ENCODE results near the gene RSBN1L. TPM values are rescaled to one million over a fixed set of nuclear protein-coding genes. Genes with fewer than 3 reads are reported as not detected.
"Not testable (repeated sequence)": the region's sequence is repeated elsewhere in the genome, so short reads cannot be mapped to it uniquely, and the experiment has no call there.

Gene RSBN1L
- polyA plus RNA-seq (ENCODE audit: insufficient read length), result 37.2 TPM
- long read RNA-seq, donor 1, full-length matches to known transcripts, result 1 of 1 reads
- long read RNA-seq, donor 1, partial matches to known transcripts, result 0 of 1 reads
- long read RNA-seq, donor 1, other reads (novel, unspliced or antisense), result 0 of 1 reads
- long read RNA-seq, donor 2, result 0 reads
- long read RNA-seq, donor 3, full-length matches to known transcripts, result 1 of 11 reads
- long read RNA-seq, donor 3, partial matches to known transcripts, result 10 of 11 reads
- long read RNA-seq, donor 3, other reads (novel, unspliced or antisense), result 0 of 11 reads
- long read RNA-seq, donor 4, result 0 reads
- long read RNA-seq, donor 5, full-length matches to known transcripts, result 3 of 98 reads
- long read RNA-seq, donor 5, partial matches to known transcripts, result 5 of 98 reads
- long read RNA-seq, donor 5, other reads (novel, unspliced or antisense), result 90 of 98 reads
- long read RNA-seq, donor 6, full-length matches to known transcripts, result 2 of 7 reads
- long read RNA-seq, donor 6, partial matches to known transcripts, result 5 of 7 reads
- long read RNA-seq, donor 6, other reads (novel, unspliced or antisense), result 0 of 7 reads
- long read RNA-seq, donor 7, full-length matches to known transcripts, result 2 of 13 reads
- long read RNA-seq, donor 7, partial matches to known transcripts, result 11 of 13 reads
- long read RNA-seq, donor 7, other reads (novel, unspliced or antisense), result 0 of 13 reads
- long read RNA-seq, donor 8, result 0 reads

GRCh38 chr7:77696057-77696642, at the start of gene RSBN1L:
TSS of gene RSBN1L (plus strand) at chr7:77696459. CDS start at chr7:77696470, 11 bp downstream.
- DNase-seq, result peak; percentile 97

GRCh38 chr7:77648742-77649338, 47.4 kb upstream of the RSBN1L start:
- DNase-seq, result no peak

DNA sequence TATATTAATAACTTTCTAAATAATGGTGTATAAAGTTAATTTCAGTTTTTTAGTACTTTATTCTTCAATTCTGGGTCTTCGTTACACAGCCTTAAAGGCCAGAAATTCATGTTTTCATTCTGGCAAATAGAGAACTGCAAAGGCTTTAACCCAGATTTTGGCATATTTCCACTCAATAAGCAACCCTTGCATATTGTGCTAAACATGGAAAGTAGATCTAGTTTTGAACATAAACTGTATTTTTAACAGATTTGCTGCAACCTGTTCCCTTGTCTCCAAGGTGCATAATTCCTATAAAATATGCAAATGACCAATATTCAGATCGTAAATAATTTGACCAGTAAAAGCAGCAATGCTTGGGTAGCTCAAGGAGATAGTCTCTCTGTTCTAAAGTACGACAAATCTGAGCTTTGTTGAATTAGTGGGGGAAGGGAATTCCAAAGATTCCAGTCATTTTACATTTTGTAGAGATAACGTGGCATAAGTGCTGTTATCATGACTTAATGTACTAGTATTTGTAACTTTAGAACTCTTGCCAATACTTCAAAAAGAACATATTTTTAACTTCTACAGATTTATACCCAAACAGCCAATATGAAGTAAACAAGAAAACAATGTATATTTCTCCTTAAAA, 46.4 kb upstream of the RSBN1L start:
- DNase-seq, result no peak

DNA sequence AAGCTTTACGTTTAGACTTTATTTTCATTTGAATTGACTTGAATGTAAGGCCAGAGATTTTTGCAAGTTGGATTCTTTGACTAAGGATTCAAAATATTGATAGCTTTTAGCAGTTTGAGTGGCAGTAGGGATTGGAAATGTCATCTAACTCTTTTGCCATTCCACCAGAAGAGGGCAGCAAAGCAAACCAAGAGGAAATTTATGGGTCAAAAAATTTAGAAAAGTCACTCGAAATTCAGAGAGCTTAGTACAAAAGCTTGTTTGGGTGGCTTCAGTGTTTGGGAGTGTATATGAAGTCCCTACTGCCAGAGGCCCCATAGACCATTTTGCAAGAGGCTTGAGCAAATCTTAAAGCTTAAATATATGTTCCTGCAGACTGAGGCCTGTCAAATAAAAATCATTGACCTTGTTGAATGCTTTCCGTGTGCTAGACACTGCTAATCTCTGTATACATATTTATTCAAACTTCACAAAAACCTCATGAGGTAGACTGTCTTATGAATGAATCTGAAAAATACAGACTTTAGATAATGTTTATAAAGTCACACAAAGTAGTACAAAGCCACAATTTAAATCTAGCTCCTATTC, 44.6 kb upstream of the RSBN1L start:
- no peak for DNase-seq

DNA sequence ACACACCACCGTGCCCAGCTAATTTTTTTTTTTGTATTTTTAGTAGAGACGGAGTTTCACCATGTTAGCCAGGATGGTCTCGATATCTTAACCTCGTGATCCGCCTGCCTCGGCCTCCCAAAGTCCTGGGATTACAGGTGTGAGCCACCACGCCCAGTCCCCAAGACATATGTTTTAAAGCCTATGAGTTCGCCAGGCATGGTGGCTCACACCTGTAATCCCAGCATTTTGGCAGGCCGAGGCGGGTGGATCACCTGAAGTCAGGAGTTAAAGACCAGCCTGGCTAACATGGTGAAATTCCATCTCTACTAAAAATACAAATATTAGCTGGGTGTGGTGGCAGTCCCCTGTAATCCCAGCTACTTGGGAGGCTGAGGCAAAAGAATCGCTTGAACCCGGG, 43.4 kb upstream of the RSBN1L start:
- not testable (repeated sequence) for DNase-seq

GRCh38 chr7:77653572-77653971, 42.7 kb upstream of the RSBN1L start:
- DNase-seq, result no peak

GRCh38 chr7:77655356-77655755, 40.9 kb upstream of the RSBN1L start:
- DNase-seq, result no peak

GRCh38 chr7:77655836-77656455, 40.3 kb upstream of the RSBN1L start:
- no peak for DNase-seq

DNA sequence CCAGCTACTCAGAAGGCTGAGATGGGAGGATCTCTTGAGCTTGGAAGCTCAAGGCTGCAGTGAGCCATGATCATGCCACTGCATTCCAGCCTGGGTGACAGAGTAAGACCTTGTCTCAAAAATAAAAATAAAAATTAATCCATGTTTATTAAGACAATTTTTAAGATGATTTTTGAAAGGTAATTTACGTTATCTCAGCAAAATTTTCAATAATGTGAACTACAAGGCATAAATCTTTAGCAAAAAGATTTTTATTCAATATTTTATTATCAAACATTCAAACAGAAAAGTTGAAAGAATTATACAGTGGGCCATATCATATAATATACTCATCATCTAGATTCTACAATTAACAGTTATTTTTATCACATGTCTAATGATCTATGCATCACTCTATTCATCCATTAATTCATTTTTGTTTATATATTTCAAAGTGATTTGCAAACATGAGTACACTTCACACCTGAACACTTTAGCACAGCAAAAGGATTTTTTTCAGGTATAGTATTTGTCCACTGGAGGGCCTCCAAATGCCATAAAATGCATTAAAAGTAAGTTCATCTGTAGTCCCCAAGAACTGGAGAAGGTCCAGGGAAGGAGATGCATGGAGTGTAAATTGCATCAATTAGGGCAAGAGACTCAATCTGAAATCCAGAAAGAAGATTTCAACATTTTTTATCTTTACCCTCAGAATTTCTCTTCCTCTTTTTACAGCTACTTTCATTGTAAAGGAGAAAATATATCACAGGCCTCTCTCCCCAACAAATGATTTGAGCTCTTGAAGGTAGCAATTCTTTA, 38.6 kb upstream of the RSBN1L start:
- DNase-seq, result peak; percentile 46

DNA sequence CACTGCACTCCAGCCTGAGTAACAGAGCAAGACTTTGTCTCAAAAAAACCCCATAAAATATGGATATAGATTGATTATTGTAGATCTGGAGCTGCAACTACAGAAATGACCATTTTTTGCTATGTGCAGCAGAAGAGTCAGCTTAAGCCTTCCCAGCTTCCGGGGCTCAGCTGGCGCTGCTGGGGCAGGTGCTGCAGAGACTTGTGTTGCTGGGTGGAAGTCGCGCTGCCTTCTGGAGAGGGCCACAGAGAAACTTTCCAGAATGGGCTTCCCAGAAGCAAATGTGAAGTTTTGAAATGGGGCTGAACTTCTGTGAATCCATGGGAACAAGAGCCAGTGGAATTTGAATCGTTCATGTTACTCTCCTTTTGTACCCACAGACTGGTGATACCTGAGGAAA, 37.3 kb upstream of the RSBN1L start:
- no peak for DNase-seq

GRCh38 chr7:77661816-77662215, 34.4 kb upstream of the RSBN1L start:
- DNase-seq, result no peak

- no peak for DNase-seq
These were observed 33.4 kb upstream of the RSBN1L start for GRCh38 chr7:77662869-77663268.

- DNase-seq, result no peak
These were observed 31.5 kb upstream of the RSBN1L start for GRCh38 chr7:77664715-77665114.

DNA sequence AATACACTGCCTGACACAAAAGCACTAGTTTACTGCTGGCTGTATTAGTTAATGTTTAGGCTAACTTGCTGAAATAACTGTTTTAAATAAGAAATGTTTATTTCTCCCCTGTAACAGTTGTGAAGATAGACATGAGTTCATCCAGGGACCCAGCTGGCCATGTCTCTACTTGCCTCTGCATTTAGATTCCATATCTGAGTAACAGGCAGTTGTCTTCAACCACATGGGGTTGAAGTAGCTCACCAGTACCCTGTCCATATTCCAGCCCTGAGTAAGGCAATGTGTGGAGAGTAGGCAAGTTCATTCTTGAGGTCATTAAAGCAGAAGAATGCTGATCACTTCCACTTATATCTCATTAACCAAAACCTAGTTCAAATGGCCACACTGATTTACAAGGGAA, 31.1 kb upstream of the RSBN1L start:
- no peak for DNase-seq

- DNase-seq, result no peak
These were observed 28.7 kb upstream of the RSBN1L start for GRCh38 chr7:77667459-77668086.

DNA sequence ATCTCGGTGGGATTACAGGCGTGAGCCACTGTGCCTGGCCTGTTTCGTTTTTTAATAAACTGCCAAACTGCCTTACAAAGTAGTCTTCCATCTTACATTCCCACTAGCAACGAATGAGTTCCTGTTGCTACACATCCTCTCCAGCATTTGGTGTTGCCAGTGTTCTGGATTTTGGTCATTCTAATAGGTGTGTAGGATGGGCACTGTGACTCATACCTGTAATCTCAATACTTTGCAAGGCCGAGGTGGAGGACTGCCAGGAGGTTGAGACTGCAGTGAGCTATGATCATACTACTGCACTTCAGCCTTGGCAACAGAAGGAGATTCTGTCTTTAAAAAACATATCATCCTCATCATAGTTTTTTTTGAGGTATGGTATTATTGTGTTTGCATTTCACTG, 21.4 kb upstream of the RSBN1L start:
- no peak for DNase-seq

- no peak for DNase-seq
These were observed 16.7 kb upstream of the RSBN1L start for GRCh38 chr7:77679608-77680007.

DNA sequence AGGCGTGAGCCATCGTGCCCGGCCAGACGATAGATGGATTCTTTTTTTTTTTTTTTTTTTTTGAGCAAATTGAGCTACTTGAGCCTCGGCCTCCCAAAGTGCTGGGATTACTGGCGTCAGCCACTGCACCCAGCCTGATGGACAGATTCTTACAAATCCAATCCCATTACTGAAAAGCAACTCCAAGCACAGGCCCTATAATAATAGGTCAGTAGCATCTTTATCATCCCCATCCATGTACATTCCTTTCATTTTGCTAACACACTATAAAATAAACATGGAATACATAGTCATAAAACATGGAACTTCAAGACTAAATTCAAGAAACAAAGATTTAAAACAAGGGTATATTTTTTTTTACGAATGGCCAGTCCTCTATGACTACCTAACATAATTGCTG, 16.0 kb upstream of the RSBN1L start:
- no peak for DNase-seq

GRCh38 chr7:77684030-77684429, 12.2 kb upstream of the RSBN1L start:
- DNase-seq, result no peak

GRCh38 chr7:77685233-77685632, 11.0 kb upstream of the RSBN1L start:
- no peak for DNase-seq

Data from left kidney (tissue), 8 donors.